GM21825 (cell line): ENCODE data around the gene TMCC3.
"Not testable (repeated sequence)": the region's sequence is repeated elsewhere in the genome, so short reads cannot be mapped to it uniquely, and the experiment has no call there.

Experiments used
- ATAC-seq: cut with Tn5 transposase; IDR thresholded peaks from one replicate; pipeline ENCODE4 v1.9.1; 2021; ENCODE audit warnings: mild to moderate bottlenecking, moderate library complexity; ENCODE audit not compliant: unreplicated experiment

Gene TMCC3, protein sequence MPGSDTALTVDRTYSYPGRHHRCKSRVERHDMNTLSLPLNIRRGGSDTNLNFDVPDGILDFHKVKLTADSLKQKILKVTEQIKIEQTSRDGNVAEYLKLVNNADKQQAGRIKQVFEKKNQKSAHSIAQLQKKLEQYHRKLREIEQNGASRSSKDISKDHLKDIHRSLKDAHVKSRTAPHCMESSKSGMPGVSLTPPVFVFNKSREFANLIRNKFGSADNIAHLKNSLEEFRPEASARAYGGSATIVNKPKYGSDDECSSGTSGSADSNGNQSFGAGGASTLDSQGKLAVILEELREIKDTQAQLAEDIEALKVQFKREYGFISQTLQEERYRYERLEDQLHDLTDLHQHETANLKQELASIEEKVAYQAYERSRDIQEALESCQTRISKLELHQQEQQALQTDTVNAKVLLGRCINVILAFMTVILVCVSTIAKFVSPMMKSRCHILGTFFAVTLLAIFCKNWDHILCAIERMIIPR

DNA sequence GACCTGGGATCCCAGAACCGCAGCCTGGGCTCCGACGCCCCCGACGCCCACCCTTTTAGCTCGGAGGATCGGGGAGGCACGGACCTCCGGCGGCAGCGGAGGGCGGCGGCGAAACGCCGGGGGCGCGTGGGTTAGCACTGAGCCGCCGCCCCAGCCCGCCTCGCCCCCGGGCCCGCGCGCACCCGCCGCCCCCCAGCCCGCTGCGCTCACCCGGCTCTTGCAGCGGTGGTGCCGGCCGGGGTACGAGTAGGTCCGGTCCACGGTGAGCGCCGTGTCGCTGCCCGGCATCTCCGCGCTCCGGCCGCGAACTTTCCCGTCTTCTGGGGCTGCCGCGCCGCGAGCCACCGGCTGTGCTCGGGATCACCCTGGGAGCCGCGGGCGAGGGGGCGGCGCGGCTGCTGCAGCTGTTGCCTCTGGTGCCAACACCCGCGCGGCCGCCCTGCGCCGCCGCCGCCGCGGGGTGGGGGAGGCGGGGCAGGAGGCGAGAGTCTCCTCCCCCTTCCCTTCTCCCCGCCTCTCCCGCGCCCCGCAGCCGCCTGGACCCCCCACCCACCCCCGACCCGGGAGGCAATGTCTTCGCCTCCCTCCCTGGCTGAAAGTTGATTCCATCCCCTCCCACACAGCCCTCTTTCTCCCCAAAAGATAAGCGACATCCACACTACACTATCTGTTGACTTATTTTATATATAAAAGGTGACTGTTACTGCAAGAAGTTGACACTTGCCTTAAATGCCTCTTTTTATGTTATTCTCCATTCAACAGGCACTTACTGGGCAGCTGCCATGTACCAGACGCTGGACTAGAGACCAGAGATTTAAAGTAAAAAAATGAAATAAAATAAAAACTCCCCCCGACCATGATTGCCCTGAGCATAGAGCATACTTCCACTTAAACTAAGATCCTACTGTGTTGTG lies at the start of gene TMCC3:
Gene TMCC3, minus strand, starts transcription at position 415 of the 914 bp plus-strand sequence. Its CDS starts 127 bp downstream, at position 288.
- ATAC-seq = peak; percentile 73

DNA sequence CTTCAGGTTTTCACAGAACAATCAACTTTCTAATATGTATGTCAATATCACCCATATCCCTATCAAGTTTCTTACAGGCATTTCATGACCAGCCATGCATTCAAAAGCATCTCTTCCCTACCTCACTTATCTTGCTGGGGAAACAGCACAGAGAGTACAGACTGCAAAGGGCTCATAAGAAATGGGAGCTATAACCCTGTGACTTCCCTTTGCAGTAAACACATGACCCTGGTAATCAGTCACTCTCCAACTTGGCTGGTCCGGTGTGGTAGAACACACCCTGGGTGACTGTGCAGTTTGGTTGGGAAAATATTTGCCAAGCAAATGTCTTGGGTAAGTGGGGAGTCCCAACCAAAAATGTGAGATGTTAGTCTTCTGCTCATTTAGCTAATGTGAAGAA lies 49.4 kb upstream of the TMCC3 start:
- ATAC-seq = no peak

DNA sequence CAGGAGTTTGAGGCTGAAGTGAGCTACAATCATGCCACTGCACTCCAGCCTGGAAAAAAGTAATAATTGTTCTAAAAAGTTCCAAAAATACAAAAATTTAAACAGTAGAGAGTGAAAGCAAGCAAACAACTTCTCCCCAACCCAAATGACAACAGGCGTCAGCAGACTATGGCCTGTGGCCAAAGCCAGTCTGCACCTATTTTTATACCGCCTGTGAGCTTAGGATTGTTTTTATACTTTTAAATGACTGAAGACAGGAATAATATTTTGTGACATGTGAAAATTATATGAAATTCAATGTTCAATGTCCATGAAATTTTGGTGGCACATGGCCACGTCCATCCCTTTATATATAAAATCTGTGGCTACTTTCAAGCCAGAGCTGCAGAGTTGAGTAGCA lies 48.2 kb upstream of the TMCC3 start:
- no peak for ATAC-seq

DNA sequence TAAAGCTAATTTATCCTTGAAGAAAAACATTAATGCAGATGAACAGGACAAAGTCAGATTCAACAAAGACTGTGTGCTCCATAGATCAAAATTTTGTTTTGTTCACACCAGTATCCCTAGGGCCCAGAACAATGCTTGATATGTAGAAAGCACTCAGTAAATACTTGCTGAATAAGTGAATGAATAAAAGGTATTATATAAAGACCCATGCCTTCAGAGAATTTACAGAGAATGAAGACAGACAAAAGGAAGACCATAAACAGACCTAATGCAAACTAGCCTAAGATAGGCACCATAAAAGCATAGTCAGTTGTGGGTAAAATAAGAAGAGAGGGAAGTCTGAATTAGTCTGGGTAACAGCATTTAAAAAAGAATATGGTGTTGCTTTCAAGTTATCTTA lies 47.3 kb upstream of the TMCC3 start:
- no peak for ATAC-seq

DNA sequence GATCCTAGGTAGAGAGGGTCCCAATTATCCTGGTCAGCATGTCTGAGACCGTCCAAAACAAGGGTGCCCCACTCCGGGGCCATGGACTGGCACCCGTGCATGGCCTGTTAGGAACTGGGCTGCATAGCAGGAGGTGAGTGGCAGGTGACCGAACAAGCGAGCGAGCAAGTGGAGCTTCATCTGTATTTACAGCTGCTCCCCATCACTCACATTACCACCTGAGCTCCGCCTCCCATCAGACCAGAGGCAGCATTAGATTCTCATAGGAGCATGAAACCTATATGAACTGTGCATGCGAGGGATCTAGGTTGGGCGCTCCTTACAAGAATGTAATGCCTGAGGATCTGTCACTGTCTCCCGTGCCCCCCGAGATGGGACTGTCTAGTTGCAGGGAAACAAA lies 44.4 kb upstream of the TMCC3 start:
- no peak for ATAC-seq

DNA sequence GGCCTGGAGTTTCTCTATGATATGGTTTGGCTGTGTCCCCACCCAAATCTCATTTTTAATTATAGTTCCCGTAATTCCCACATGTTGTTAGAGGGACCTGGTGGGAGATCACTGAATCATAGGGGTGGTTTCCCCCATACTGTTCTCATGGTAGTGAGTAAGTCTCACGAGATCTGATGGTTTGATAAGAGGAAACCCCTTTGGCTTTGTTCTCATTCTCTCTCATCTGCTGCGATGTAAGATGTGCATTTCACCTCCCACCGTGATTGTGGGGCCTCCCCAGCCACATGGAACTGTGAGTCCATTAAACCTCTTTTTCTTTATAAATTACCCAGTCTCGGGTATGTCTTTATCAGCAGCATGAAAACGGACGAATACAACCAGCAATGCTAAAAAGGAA lies 42.5 kb upstream of the TMCC3 start:
- ATAC-seq = not testable (repeated sequence)

DNA sequence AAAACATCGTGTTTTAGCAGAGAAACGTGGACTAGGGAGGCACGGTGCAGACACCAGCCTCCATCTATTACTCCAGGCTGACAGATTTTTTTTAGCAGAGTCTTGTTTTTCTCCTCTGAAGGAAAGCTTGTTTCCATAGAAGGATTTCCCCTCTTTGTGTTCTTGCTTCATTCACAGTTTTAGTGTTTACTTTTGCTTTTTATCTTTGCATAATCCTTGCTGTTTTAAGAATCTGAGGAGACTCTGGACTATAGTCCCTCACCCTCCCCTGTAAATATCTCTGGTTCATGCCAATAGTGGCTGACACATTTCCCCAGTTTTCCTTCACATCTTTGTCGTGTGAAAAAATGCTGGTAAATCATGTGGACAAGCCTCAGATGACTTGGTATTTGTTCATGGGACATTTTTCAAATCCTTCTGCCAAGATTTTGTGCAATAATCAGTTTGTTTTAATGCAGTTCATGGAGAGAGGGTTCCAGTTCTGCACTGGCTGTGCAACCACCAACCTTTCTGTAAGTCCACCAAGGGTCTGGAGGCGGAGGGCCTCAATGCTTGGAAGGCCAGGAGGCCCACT lies 39.9 kb upstream of the TMCC3 start:
- no peak for ATAC-seq

DNA sequence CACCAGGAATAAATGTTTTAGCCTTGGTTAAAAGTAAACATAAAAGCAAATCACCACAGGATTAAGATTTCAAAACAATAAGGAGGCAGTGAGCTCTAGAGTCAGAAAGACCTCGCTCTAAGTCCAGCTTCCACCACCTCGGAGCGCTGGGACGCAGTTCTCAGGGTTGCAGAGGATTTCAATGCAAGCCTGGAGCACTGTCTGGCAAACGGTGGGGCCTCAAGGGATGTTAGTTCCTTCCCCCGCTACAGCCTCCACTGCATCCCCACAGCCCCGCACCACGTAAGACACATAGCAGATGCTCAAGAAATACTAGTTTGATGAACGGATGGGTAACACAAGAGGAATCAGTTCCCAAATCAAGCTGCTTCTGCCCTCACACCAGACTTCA lies 39.3 kb upstream of the TMCC3 start:
- peak; percentile 11 for ATAC-seq

DNA sequence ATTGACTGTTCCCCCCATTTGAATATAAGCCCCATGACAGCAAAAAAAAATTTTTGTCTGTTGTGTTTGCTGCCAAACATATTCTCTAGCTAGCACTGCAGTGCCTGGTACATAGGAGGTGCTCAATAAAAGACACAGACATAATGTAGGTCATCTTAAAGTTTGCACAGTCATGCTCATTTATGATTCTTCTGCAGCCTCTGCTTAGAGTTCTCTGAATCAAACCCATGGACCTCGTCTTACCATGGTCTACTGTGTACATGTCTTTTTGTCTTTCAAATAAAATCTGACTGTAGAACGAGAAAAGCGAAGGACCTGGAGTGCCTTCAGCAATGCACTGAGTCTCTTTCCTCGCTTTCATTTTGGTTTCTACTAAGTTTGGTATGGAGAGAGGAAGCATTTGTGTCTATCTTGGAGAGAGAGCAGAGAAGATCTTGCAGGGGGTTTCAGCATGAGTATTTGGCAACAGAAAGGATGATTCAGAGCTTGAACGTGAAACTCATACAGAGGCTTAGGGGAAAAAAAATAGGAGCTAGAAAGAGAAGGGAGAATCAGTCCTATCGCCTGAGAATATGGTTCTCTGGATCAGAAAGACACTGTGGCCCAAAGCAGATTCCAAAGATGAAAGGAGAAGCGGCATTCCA lies 38.8 kb upstream of the TMCC3 start:
- ATAC-seq = peak; percentile 63

DNA sequence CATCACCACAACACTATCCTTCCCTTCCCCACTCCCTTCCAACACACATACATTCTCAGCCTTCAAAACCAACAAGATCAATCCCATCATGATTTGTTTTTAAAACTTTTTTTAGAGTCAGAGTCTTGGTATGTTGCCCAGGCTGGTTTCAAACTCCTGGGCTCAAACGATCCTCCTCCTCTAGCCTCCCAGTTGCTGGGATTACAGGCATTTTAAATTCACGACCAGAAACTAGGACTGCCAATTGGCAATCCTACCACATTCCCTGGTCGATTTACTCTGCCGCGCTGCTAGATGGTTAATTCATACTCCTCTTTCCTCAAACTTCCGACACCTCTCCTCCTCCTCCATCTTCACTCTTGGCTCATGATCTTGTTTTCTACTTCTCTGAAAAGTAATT lies 37.5 kb upstream of the TMCC3 start:
- no peak for ATAC-seq

DNA sequence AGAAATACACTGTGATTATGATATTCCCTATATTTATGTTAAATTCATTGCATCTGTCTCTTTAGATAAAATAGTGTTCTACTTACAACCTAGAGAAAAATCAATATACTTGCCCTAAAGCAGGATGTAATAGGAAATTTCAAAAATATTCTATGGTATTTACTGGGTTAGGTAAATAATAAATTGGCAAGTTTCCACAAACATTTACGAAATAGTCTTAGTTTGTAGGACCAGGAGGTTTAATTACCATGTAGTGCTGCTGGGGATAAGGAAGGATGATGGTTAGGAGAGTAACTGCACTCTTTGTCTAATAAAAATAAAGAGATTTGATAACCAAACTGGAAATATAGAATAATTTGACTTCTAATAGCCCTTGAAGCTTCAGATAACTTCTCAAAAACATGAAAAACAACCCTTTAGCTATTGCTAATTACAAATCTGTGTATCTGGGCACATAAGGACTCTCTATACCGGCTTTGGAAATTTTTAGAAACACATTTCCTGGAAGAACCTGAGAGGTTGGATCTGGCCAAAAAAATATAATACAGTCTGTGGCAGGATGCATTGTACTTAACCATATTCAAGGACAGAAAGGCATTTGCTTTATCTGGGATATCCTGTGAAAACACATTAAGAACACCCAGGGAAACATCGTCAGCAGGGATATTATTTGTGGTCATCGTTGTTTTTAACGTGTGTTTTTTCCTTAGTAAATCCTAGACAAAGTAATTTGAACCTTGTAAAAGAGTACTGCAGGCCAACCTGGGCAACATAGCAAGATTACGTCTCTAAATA lies 36.7 kb upstream of the TMCC3 start:
- no peak for ATAC-seq

DNA sequence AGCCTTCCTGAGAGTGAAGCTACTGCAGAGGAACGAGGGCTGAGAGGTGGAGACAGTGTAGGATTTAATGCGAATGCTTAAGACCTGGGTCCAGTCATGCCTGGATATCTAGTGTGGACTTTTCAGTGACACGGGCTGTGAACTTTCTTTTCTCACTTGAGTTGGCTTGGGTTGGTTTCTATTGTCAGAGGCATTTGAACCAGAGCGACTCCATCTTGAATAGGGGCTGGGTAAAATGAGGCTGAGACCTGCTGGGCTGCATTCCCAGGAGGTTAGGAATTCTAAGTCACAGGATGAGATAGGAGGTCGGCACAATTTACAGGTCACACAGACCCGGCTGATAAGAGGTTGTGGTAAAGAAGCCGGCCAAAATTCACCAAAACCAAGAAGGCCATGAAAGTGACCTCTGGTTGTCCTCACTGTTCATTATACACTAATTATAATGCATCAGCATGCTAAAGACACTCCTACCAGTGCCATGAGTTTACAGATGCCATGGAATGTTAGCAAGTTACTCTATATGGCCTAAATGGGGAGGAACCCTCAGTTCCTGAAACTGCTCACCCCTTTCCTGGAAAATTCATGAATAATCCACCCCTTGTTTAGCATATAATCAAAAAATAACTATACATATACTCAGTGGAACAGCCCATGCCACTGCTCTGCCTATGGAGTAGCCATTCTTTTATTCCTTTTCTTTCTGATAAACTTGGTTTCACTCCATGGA lies 34.2 kb upstream of the TMCC3 start:
- ATAC-seq = no peak

DNA sequence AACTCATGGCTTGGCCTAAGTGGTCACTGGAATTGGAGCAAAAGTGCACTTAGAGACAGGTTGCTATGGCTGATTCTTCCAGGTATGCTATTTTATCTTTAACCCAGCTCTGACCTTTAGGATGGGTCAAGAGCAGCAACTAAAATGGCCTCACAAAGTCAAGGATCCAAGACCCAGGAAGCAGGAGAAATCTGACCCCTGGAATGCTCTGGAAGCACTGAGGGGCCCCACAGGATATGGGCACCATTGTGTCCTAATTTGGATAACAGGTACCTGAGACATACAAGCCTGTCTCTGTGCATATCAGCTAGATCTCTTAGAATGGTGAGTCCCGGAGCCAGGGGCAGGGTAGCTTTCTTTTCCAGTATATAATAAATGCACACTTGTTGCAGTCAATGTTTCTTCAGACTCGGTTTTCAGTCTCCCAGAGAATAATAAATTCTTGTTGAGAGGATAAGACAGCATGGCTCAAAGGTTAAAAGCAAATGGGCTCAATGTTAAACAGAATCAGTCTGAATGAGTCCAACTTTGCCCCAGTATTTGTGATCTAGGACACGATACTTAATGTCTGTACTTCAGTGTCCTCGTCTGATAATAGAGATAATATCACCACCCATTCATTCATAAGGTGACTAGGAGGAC lies 29.3 kb upstream of the TMCC3 start:
- ATAC-seq = no peak

DNA sequence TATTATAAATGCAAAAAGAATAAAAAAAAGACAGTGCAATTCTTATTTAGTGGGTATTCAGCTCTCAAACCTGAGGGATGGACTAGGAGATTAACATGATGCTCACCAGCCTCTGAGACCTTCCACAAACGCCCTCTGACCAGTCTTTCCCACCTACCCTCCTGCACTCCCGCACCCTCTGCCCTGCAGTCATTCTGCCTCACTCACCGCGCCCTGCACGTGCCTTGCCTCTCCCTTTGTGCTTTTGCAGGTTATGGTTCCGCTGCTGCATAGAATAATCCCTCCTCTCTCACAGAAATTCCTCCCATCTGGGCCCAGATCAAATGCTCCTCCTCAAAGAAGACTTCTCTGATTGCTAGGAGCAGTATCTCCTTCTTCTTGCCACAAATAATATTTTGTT lies 28.5 kb upstream of the TMCC3 start:
- ATAC-seq = no peak

DNA sequence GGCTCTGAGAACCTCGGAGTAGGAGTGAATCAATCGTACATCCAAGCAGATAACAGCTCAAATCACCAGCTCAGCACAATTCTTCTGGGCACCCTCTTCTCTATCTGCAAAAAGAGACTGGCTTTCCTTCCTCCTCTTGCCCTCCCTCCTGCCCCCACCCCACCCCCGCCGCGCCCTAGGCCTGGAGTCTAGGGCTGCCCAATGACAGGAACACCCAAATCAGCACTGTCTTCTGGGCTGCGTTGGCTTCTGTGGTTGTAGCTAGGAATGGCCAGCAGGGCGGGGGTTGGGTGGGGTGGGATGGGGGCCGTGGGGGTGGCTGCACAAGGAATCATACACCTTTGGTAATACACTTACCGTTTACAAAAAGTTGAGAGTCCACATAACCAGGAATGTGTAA lies 28.0 kb upstream of the TMCC3 start:
- ATAC-seq = no peak

DNA sequence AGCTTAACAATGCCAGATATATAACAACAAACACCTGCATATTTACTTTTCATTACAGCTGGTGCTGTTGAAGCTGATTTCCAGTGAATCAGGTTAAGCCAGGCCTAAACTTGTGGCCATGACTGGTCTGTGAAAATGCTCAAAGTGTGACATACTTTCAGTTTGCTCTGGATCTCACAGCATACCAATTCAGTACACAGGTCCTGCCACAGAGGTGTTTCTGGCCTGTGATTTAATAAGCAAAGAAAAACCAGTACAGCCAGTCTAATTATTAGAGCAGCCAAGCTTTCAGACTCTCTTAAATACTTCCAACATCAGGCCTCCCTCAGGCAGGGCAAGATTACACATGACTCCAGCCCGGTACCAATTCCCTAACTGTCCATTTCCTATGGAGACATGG lies 27.4 kb upstream of the TMCC3 start:
- no peak for ATAC-seq

DNA sequence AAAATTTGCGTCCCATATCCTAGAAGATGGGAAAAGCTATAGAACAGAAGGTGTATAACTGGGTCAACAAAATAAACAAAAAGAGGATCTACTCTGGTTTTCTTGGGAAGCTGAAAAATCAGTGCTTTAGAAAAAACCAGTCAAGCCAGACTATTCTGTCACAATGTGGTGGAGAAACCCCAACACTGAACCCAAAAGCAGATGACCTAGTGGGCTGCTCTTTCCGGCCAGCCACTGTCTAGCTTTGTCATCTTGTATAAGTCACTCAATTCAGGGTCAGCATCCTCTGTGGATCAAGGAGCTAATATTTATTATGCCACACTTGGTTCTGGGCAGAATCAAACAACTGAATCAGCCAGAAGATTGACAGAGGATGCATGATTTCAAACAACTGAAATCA lies 26.6 kb upstream of the TMCC3 start:
- no peak for ATAC-seq

DNA sequence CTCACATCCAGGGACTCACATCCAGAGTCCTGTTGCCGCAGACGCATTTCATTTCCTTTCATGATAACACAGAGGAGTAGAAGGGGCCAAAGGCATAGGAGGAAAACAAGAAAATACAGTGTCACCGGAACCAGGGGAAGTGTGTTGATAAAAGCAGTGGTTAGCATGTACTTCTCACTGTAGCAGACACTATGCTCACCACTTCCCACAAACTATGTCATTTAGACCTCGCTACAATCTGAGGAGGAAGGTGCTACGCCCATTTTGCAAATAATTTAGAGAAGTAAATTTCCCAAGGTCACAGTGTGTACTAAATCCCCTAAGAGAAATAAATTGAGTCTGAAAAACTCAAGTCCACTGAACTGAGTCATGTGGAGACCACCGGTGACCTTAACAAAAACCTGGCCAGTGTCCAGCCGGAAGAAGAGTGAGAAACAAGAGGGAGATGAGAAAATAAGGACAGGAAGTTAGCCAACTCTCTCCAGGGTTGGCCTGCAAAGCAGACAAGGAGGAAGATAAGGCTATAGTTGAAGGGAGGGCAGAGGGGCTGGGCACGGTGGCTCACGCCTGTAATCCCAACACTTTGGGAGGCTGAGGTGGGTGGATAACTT lies 25.8 kb upstream of the TMCC3 start:
- peak; percentile 69 for ATAC-seq

DNA sequence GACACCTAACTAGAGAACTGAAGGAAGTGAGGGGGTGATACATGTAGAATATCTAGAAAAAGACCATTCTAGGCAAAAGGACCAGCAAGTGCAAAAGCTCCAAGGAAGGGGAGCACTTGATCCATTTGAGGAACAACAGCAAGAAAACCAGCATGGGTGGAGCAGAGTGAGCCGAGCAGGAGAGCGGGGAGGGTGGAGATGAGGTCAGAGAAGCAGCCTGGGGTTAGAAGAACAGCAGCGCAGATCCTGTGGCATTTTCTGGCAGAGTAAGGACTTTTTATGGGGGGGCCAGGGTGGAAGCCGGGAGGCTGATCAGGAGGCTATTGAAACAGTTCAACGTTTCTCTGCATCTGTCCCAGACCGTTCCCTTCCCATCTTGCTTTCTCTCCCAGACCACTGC lies 24.5 kb upstream of the TMCC3 start:
- no peak for ATAC-seq
